Measurements from ENCODE around the gene BRF1.

- TF ChIP-seq MAX (IDR thresholded peaks at IDR 0.05; ENCODE audit: low read depth): no peak
- TF ChIP-seq CTCF (IDR thresholded peaks at IDR 0.05): no peak
- no peak for TF ChIP-seq EP300 (IDR thresholded peaks at IDR 0.05; ENCODE audit: borderline replicate concordance in 1 of 2, low read depth in 1 of 2, low read length in 1 of 2)
- TF ChIP-seq TAF1 (IDR thresholded peaks at IDR 0.05; ENCODE audit: borderline replicate concordance, low read depth, low read length): no peak
- TF ChIP-seq USF1 (IDR thresholded peaks at IDR 0.05; ENCODE audit: borderline replicate concordance, low read depth): no peak
- TF ChIP-seq RCOR1 (IDR thresholded peaks at IDR 0.05; ENCODE audit: low read length): no peak
- no peak for TF ChIP-seq MEF2A (IDR thresholded peaks at IDR 0.05; ENCODE audit: borderline replicate concordance, low read depth)
- no peak for TF ChIP-seq IRF3 (IDR thresholded peaks at IDR 0.05; ENCODE audit: low read depth, low read length)
- TF ChIP-seq YY1 (IDR thresholded peaks at IDR 0.05; ENCODE audit: low read depth): no peak
- no peak for TF ChIP-seq GATA2 (CRISPR knock-in tag; IDR thresholded peaks at IDR 0.05)
Measured at GRCh38 chr14:105173901-105174894, 126.6 kb downstream of the BRF1 start.

Data from SK-N-SH (cell line).